ENCODE measurements around the gene TICAM1. TPM values are rescaled to one million over a fixed set of nuclear protein-coding genes. Genes with fewer than 3 reads are reported as not detected.
A peak's percentile ranks its signal among the peaks of the same experiment; 100 is the strongest.
"Not testable (repeated sequence)": the region's sequence is repeated elsewhere in the genome, so short reads cannot be mapped to it uniquely, and the experiment has no call there.

Gene TICAM1
- polyA plus RNA-seq, 4 donors: 5.1 to 7.1 (median 5.6) TPM

GRCh38 chr19:4845975-4846374 is 14.5 kb upstream of the TICAM1 start:
- not testable (repeated sequence) for DNase-seq (ENCODE audit: low read depth in 4 of 4, low spot score in 3 of 4)

GRCh38 chr19:4844348-4845179 is 13.1 kb upstream of the TICAM1 start:
- DNase-seq (ENCODE audit: low read depth in 4 of 4, low spot score in 3 of 4): peak in 1 of 4 donors; percentile 52

- no peak for DNase-seq (ENCODE audit: low read depth in 4 of 4, low spot score in 3 of 4)
These were observed 12.1 kb upstream of the TICAM1 start for GRCh38 chr19:4843647-4843965.

- DNase-seq (ENCODE audit: low read depth in 4 of 4, low spot score in 3 of 4): no peak
These were observed 7.7 kb upstream of the TICAM1 start for GRCh38 chr19:4839192-4839591.

- no peak for DNase-seq (ENCODE audit: low read depth in 4 of 4, low spot score in 3 of 4)
These were observed 1.3 kb upstream of the TICAM1 start for GRCh38 chr19:4832776-4833175.

- DNase-seq (ENCODE audit: low read depth in 4 of 4, low spot score in 3 of 4): not testable (repeated sequence)
These were observed 448 bp upstream of the TICAM1 start for GRCh38 chr19:4831979-4832340.

- DNase-seq (ENCODE audit: low read depth in 4 of 4, low spot score in 3 of 4): no peak
These were observed 695 bp downstream of the TICAM1 start for GRCh38 chr19:4830768-4831265.

GRCh38 chr19:4830332-4830731 is 1.2 kb downstream of the TICAM1 start:
- DNase-seq (ENCODE audit: low read depth in 4 of 4, low spot score in 3 of 4): no peak

- no peak for DNase-seq (ENCODE audit: low read depth in 4 of 4, low spot score in 3 of 4)
These were observed 2.4 kb downstream of the TICAM1 start for GRCh38 chr19:4829001-4829712.

- no peak for DNase-seq (ENCODE audit: low read depth in 4 of 4, low spot score in 3 of 4)
These were observed 7.9 kb downstream of the TICAM1 start for GRCh38 chr19:4823577-4823976.

- DNase-seq (ENCODE audit: low read depth in 4 of 4, low spot score in 3 of 4): not testable (repeated sequence)
These were observed 9.2 kb downstream of the TICAM1 start for GRCh38 chr19:4822354-4822753.

GRCh38 chr19:4821265-4821664 is 10.2 kb downstream of the TICAM1 start:
- DNase-seq (ENCODE audit: low read depth in 4 of 4, low spot score in 3 of 4): no peak

- DNase-seq (ENCODE audit: low read depth in 4 of 4, low spot score in 3 of 4): no peak
These were observed 13.8 kb downstream of the TICAM1 start for GRCh38 chr19:4817467-4818277.

- no peak for DNase-seq (ENCODE audit: low read depth in 4 of 4, low spot score in 3 of 4)
These were observed 14.6 kb downstream of the TICAM1 start for GRCh38 chr19:4816950-4817278.

GRCh38 chr19:4816202-4816949 is 15.1 kb downstream of the TICAM1 start:
- no peak for DNase-seq (ENCODE audit: low read depth in 4 of 4, low spot score in 3 of 4)

GRCh38 chr19:4815426-4816201 is 15.9 kb downstream of the TICAM1 start:
- DNase-seq (ENCODE audit: low read depth in 4 of 4, low spot score in 3 of 4): peak; percentile 62 to 84 (median 78)

GRCh38 chr19:4814625-4815425 is 16.7 kb downstream of the TICAM1 start:
- no peak for DNase-seq (ENCODE audit: low read depth in 4 of 4, low spot score in 3 of 4)

- DNase-seq (ENCODE audit: low read depth in 4 of 4, low spot score in 3 of 4): no peak
These were observed 20.0 kb downstream of the TICAM1 start for GRCh38 chr19:4811328-4812131.

All from left renal pelvis (tissue), 4 donors.